ENCODE data around the gene FOXJ3.

Gene FOXJ3

GRCh38 chr1:42311138-42311537 lies 23.9 kb downstream of the FOXJ3 start:
- no peak for DNase-seq (ENCODE audit: low spot score)

- DNase-seq (ENCODE audit: low spot score), result no peak
Measured at GRCh38 chr1:42306977-42307376, 28.1 kb downstream of the FOXJ3 start.

- no peak for DNase-seq (ENCODE audit: low spot score)
Measured at GRCh38 chr1:42305639-42306038, 29.4 kb downstream of the FOXJ3 start.

- DNase-seq (ENCODE audit: low spot score), result no peak
Measured at GRCh38 chr1:42302034-42302433, 33.0 kb downstream of the FOXJ3 start.

GRCh38 chr1:42298520-42298919 lies 36.5 kb downstream of the FOXJ3 start:
- DNase-seq (ENCODE audit: low spot score), result no peak

- DNase-seq (ENCODE audit: low spot score), result no peak
Measured at GRCh38 chr1:42295816-42296215, 39.2 kb downstream of the FOXJ3 start.

- DNase-seq (ENCODE audit: low spot score), result no peak
Measured at GRCh38 chr1:42290130-42290529, 44.9 kb downstream of the FOXJ3 start.

- DNase-seq (ENCODE audit: low spot score), result no peak
Measured at GRCh38 chr1:42288311-42288985, 46.6 kb downstream of the FOXJ3 start.

GRCh38 chr1:42282867-42283583 lies 52.0 kb downstream of the FOXJ3 start:
- DNase-seq (ENCODE audit: low spot score), result no peak

- DNase-seq (ENCODE audit: low spot score), result no peak
Measured at GRCh38 chr1:42282024-42282579, 52.9 kb downstream of the FOXJ3 start.

- no peak for DNase-seq (ENCODE audit: low spot score)
Measured at GRCh38 chr1:42280821-42281220, 54.2 kb downstream of the FOXJ3 start.

- DNase-seq (ENCODE audit: low spot score), result no peak
Measured at GRCh38 chr1:42279055-42279454, 56.0 kb downstream of the FOXJ3 start.

GRCh38 chr1:42272920-42273319 lies 62.1 kb downstream of the FOXJ3 start:
- DNase-seq (ENCODE audit: low spot score), result no peak

- no peak for DNase-seq (ENCODE audit: low spot score)
Measured at GRCh38 chr1:42267904-42268303, 67.1 kb downstream of the FOXJ3 start.

GRCh38 chr1:42266253-42267135 lies 68.5 kb downstream of the FOXJ3 start:
- DNase-seq (ENCODE audit: low spot score), result no peak

- DNase-seq (ENCODE audit: low spot score), result peak; percentile 45
Measured at GRCh38 chr1:42264511-42265190, 70.4 kb downstream of the FOXJ3 start.

- no peak for DNase-seq (ENCODE audit: low spot score)
Measured at GRCh38 chr1:42263019-42263418, 72.0 kb downstream of the FOXJ3 start.

GRCh38 chr1:42260376-42261070 lies 74.5 kb downstream of the FOXJ3 start:
- no peak for DNase-seq (ENCODE audit: low spot score)

GRCh38 chr1:42259739-42260064 lies 75.3 kb downstream of the FOXJ3 start:
- DNase-seq (ENCODE audit: low spot score), result no peak

- DNase-seq (ENCODE audit: low spot score), result no peak
Measured at GRCh38 chr1:42259059-42259738, 75.8 kb downstream of the FOXJ3 start.

GRCh38 chr1:42258218-42258617 lies 76.8 kb downstream of the FOXJ3 start:
- no peak for DNase-seq (ENCODE audit: low spot score)
